IPS-18c (cell line): Measurements from ENCODE around the gene ANKZF1.
A peak's percentile ranks its signal among the peaks of the same experiment; 100 is the strongest.

Experiments used
- H3K4me3 ChIP-seq: 2 replicates; pipeline ENCODE4 v1.7.0; 2013; ENCODE audit warnings: low read depth, mild to moderate bottlenecking, low read length, moderate library complexity; ENCODE audit not compliant: insufficient read depth
- H3K9me3 ChIP-seq: one replicate; pipeline ENCODE4 v1.6.1; 2013; ENCODE audit warnings: mild to moderate bottlenecking, low read length, moderate library complexity; ENCODE audit not compliant: control insufficient read depth, insufficient read depth

ANKZF1 gene

DNA sequence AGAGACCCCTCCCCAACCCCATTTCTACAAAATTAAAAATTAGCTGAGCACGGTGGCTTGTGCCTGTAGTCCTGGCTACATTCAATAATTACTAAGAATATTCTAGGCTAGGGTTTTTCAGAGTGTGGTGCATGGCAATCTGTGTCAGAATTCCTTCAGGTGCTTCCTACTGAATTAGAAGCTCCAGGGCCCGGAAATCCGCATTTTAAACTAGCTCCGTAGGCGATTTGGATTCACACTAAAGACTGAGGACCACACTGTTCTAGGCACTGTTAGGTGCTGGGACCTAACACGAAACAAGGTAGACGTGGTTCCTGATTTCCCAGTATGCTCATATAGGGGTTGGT, 23.7 kb upstream of the ANKZF1 start:
- peak overlapping the region; percentile 79 for H3K4me3 ChIP-seq
- no peaks in the 10 kb centered on the region for H3K9me3 ChIP-seq

DNA sequence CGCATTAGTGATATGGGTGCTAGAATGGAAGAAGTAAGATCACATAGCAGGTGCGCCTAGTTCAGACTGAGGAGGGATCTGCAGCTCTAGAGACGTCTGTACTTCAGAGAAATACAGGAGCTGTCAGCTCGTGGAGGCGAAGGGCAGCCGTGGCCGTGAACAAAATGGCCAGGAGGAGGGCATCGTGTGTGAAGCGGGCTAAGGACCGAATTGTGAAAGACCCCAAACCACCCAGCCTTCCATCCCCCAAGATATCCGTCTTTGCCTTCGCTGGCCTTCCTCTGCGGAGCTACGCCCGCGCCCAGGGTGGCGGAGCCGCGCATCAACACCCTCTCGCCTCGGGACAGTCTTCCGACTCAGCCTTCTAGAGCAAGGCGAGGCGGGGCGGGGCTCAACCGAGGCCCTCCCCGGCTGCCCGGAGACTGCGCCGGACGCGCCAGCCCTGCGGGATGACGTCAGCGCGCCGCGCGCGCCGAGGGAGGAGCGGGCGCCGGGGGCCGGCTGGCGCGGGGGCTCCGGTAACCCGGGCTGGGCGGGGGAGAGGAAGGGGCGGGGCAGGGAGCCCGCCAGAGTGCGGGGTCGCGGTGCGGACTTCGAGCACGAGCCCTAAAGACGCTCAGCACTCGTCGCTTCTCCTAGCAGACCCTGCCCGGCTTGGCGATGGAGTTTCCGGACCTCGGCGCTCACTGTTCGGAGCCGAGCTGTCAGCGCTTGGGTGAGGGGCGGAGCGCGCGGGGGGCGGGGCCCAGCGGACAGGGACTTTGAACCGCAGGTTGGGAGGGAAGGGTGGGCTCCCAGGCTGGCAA, 23.1 kb upstream of the ANKZF1 start, which contains the start of gene ZFAND2B:
Gene ZFAND2B, plus strand, starts transcription at position 455 of the 806 bp plus-strand sequence. Its CDS starts 206 bp downstream, at position 661.
- no peaks in the 10 kb centered on the region for H3K9me3 ChIP-seq
- H3K4me3 ChIP-seq: peak within 1 kb of the TSS; percentile 79

DNA sequence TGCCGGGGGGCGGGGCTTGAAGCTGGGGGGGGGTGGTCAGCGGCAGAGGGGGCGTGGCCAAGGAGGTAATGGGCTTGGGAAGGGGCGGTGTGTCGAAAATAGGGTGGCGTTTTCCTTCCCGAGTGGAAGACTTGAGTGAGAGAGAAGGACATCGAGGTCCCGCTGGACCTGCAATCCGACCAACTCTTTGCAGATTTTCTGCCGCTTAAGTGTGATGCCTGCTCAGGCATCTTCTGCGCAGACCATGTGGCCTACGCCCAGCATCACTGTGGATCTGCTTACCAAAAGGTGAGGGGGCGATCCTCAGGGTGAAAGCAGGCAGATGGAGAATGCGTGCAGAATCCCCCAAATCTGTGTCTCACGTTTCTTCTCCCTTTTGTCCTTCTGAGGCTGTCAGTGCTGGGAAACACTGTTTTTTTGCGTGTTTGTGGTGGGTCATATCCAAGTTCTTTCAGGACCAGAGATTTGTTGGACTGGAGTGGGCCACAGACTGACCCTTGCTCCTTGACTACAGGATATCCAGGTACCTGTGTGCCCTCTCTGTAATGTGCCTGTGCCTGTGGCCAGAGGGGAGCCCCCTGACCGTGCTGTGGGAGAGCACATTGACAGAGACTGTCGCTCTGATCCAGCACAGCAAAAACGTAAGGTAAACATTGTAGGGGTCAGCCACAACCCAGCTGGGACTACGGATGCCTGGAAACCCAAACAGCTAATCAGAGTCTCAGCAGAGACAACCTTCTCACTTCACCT, 22.3 kb upstream of the ANKZF1 start:
- Histone ChIP-seq H3K4me3 (peak overlapping the region; percentile 79), H3K9me3 (no peaks in the 10 kb centered on the region)

DNA sequence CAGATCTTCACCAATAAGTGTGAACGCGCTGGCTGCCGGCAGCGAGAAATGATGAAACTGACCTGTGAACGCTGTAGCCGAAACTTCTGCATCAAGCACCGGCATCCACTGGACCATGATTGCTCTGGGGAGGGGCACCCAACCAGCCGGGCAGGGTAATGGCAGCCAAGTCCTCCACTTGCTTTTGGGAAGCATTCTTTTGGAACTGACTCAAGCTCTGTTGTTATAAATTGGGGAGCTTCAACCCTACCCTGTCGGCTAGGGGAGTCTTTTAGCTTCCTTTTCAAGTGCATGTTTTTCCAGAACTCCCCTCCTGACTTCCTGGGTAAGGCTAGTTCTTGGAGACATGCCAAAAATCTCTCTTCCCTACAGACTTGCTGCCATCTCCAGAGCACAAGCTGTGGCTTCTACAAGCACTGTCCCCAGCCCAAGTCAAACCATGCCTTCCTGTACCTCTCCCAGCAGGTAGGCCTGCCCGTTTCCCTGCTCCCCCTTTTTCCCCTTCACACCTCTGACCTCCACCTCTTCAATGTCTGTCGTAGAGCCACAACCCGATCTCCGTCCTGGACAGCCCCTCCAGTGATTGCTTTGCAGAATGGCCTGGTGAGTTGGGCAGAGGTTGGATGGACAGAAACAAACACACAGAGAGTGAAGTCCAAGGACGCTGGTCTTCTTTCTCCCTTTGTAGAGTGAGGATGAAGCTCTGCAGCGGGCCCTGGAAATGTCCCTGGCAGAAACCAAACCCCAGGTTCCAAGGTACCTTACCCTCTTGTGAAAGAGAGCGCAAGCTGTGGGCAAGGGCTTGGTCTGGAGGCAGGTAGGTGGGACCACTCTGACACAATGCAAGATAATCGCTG, 21.5 kb upstream of the ANKZF1 start:
- Histone ChIP-seq H3K9me3 (no peaks in the 10 kb centered on the region), H3K4me3 (no peak overlapping the region)

DNA sequence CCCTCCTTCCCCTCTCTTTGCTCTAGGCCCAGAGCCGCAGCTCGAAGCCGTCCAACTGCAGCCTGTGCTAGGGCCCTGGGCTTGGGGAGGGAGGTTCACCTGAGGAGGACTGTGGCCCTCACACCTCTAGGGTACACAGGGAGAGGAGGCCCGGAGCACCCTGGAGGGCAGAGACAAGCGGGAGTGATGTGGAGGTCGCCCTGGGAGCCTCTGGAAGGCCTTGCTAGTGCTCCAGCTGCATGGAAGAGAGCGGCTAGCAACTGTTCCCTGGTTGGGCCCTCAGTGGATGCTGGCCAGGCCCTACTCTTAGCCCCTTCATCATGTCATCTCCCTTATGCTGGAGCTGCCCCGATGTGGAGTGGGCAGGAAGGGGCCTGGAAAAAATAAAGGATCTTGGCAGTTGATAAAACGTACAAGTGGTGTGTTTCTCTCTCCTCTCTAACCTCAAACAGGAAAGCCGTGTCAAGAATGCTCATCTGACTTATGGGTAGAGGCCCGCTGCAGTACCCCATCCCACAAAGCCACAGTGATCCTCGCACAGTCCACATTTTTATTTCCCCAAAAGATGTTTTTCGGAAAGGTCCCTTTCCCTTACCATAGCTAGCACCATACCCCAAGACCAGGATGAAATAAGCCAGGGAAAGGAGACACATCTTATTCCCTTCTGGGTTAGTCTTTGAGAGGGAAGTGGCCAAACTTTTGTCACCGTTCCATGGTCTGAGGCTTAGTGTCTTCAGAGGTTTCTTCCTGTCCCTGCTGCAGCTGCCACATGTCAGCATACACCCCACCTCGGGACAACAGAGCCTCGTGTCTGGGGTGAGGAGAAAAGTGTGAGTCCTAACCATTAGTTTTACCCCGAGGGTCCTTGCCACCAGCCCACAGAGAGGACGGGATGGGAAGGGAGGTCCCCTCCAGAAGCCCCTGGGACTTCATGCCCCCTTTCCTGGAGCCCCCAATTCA, 20.1 kb upstream of the ANKZF1 start:
- Histone ChIP-seq H3K9me3 (no peaks in the 10 kb centered on the region), H3K4me3 (no peak overlapping the region)

DNA sequence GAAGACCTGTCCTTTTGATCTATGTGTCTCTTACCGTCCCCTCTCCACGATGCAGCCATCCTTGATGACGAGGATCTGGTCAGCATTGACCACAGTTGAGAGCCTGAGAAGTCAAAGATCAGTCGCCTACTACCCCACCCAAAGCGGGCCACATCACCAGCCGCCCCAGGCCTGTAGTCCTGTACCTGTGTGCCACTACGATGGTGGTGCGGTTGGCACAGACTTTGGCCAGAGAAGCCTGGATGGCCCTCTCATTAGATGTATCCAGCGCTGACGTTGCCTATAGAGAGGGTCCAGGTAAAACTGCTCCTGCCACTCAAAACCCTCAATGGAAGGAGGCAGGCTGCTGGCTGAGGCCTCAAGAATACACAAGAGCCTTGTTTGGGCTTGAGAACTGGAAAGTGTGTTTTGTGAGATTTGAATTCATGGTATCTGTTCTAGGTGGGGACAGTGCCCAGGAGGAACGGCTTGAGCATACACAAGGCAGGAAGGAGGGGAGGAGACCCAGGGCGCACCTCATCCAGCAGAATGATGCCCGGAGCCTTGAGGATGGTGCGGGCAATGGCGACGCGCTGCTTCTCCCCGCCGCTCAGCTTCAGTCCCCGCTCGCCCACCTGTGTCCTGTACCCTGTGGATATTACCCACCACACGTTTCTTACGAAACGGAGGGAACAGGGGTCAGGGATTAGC, 19.3 kb upstream of the ANKZF1 start:
- no peaks in the 10 kb centered on the region for H3K9me3 ChIP-seq
- H3K4me3 ChIP-seq: no peak overlapping the region

DNA sequence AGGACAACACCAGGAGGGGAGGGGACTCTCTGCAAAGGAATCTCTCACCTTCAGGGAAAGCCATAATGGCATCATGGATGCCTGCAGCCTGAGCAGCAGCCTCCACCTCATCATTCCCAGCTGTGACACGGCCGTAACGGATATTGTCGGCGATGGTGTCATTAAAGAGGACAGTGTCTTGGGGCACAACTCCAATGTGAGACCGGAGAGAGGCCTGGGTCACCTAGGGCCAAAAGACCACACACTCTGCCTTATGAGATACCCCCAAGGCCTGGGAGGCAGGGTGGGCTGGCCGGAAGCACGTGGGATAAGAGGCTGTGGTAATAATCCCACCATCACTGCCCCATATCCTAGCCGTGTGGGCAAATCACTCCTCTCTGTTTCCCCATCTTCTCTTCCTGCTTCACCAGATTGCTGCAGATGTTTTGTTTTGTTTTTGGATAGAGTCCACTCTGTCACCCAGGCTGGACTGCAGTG, 18.7 kb upstream of the ANKZF1 start:
- Histone ChIP-seq H3K4me3 (no peak overlapping the region), H3K9me3 (no peaks in the 10 kb centered on the region)

DNA sequence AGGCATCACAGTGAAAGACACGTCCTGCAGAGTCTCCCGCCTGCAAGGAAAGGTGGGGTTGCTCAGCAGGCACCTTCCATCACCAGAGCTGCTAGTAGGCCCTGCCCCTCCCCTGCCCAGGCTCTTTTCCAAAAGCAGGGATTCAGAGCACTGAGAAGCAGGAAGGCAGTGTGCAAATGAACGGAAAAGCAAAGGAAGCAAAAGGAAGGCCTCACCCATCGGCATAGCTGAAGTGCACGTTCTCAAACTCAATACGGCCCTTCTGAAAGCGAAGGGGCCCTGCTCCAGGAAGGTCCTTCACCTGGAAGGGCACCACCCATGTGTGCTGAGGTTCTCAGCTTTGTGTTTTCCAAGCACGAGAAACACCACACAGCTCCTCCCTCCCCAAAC, 16.6 kb upstream of the ANKZF1 start:
- no peaks in the 10 kb centered on the region for H3K9me3 ChIP-seq
- H3K4me3 ChIP-seq: no peak overlapping the region

DNA sequence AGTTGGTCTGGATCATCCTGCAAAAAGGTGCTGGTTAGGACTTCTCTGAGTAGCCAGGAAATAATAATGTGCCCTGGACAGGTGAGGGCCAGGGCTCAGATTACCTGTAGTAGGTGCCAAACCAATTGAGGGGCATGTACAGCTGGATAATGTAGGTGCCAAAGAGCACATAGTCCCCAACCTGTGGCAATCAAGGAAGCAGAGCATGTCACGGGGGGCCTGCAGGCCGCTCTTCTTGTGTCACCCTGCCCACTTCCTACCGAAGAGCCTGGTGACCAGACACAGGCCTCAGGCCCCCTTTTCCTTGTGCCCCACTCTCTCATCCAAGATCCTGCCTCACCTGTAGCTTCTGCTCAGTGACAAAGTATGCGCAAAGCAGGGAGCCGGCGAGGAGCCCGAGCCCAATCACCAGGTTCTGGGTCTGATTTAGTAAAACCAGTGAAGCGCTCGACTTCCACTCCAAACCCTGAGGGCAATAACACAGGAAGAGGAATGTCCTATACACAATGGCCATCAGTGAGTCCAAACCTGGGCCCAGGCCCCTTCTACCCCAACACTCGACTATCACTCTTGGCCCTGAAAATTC, 16.0 kb upstream of the ANKZF1 start:
- Histone ChIP-seq H3K4me3 (no peak overlapping the region), H3K9me3 (no peaks in the 10 kb centered on the region)

DNA sequence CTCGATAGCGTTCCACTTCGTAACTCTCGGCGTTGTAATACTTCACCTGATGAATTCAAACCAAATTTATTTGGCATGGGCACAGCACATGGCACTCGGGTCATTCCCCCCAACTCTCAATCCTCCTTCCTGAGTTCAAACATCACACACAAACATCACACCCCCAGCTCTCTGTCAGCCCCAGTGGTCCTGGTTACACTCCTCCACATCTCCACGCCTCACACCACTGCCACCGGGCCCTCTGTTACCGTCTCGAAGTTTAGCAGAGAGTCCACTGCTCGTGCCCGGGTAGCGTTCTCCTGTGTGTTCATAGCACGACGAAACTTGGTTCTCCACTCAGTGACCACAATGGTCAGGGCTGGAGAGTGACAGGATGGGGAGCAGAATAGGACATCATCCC, 15.5 kb upstream of the ANKZF1 start:
- Histone ChIP-seq H3K9me3 (no peaks in the 10 kb centered on the region), H3K4me3 (no peak overlapping the region)

DNA sequence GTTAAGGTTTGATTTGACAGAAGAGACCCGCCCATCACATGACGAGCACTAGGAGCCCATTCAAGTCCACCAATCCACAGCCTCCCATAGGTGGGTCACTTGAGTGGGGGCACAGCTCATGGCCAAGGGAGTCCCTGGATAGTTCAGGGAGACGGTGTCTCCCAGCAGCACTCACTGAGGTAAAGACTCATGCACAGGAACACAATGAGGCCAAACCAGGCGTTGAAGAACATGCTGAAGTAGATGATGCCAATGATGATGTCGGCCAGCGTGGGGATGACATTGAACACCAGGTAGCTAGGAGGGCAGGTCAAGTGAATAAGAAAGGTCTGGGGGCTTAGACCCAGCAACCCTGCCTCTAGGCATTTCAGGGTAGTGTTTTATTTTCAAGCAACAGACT, 14.8 kb upstream of the ANKZF1 start:
- Histone ChIP-seq H3K4me3 (no peak overlapping the region), H3K9me3 (no peaks in the 10 kb centered on the region)

DNA sequence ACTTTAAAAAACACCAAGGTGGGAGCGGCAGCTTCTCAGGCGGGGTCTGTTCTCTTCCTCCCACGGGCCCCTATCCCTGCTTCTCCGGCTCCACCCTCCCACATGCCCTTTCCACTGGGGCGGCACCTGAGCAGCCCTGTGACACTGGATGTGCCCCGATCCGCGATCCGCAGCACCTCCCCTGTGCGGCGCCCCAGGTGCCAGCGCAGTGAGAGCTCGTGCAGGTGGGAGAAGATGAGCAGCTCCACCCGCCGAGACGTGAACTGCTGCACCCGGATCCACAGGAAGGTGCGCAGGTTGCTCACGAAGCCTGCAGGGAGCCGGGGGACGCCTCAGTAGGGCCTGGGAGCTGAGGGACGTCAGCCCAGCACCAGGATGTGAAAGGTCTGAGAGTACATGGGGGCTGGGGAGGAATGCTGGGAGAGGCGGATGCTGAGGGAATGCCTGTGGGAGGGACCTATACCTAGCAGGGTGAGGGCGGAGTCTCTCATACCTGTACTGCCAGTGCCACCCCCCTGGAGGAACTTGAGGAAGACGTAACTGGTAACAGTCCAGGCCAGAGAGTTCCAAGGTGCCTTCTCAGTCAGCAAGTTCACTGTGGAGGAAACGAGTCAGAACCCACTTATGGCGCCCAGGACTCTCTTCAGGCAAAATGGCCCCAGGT, 13.6 kb upstream of the ANKZF1 start:
- Histone ChIP-seq H3K9me3 (no peaks in the 10 kb centered on the region), H3K4me3 (no peak overlapping the region)

DNA sequence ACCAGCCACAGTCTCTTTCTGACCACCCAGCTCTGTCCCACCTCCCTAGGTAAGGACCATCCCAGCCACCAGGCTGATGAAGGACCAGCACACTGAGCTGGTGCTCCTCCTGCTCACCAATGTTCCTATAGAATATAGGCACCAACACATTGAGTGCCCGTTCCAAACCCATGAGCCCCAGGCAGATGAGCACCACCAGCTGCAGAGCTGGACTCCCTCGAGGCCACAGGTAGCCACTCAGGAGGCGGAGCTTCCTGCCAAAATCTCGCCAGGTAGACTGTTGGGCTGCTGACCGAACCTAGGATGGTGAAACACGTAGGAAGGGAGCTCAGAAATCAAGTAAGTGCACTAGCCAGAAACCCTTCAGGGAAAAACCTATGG, 13.1 kb upstream of the ANKZF1 start:
- Histone ChIP-seq H3K9me3 (no peaks in the 10 kb centered on the region), H3K4me3 (no peak overlapping the region)

DNA sequence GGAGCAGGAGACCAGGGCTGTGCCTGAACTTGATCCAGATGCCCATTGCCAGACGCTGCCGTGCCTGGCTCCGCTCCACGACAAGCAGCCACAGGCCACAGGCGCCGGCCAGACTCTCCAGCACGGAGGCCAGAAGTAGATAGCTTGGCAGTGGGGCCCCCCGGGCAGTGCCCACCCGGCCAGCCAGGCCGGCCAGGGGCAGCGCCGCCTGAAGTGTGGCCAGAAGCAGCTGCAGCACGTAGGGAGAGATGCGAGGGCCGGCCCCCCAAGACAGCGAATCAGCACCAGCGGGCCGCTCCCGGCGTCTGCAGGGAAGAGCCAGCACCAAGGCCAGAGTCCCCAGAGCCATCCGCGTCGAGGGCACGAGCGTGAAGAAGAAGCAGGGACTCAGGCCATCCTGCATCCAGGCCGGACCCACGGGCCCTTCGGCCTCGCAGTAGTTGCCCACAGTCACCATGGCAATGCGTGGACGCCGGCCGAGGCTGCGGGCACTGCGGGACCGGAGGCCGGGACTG, 11.3 kb upstream of the ANKZF1 start:
- peak overlapping the region; percentile 65 for H3K4me3 ChIP-seq

More for the DNA sequence above, 11.3 kb upstream of the ANKZF1 start:
- no peaks in the 10 kb centered on the region for H3K9me3 ChIP-seq
